Umbilical cord (tissue), 2 donors: ENCODE measurements around the gene NXPH4. TPM values are rescaled to one million over a fixed set of nuclear protein-coding genes. Genes with fewer than 3 reads are reported as not detected.

Experiments used
- DNase-seq: peaks from one replicate; pipeline ENCODE4 v3.0.0-alpha.2; 2015; ENCODE audit warnings: low spot score
- total RNA-seq: library from RNA; depleted of rRNA; stranded (reverse); fragments of >200 nt; gene quantifications from one replicate; pipeline ENCODE4 v1.2.3, GENCODE V29; 2014; ENCODE audit warnings: low replicate concordance; ENCODE audit not compliant: insufficient read depth

NXPH4 gene
- total RNA-seq, 1 donor from 2014 or later: not detected

- DNase-seq: no peak
Observed at GRCh38 chr12:57231276-57232021, 14.9 kb downstream of the NXPH4 start.

GRCh38 chr12:57232156-57232756 is 15.7 kb downstream of the NXPH4 start:
- DNase-seq: no peak

- peak; percentile 61 for DNase-seq
Observed at GRCh38 chr12:57233357-57234232, 17.0 kb downstream of the NXPH4 start.

GRCh38 chr12:57234233-57234570 is 17.6 kb downstream of the NXPH4 start:
- DNase-seq: no peak

- no peak for DNase-seq
Observed at GRCh38 chr12:57234571-57235016, 18.0 kb downstream of the NXPH4 start.

GRCh38 chr12:57235017-57235727 is 18.6 kb downstream of the NXPH4 start:
- peak; percentile 81 for DNase-seq

GRCh38 chr12:57235728-57236131 is 19.1 kb downstream of the NXPH4 start:
- no peak for DNase-seq

- no peak for DNase-seq
Observed at GRCh38 chr12:57236201-57236924, 19.8 kb downstream of the NXPH4 start.

GRCh38 chr12:57236925-57237595 is 20.5 kb downstream of the NXPH4 start:
- peak; percentile 82 for DNase-seq

- no peak for DNase-seq
Observed at GRCh38 chr12:57237596-57237931, 21.0 kb downstream of the NXPH4 start.

- no peak for DNase-seq
Observed at GRCh38 chr12:57237932-57238853, 21.6 kb downstream of the NXPH4 start.

- peak; percentile 88 for DNase-seq
Observed at GRCh38 chr12:57238854-57239554, 22.4 kb downstream of the NXPH4 start.

- DNase-seq: no peak
Observed at GRCh38 chr12:57239587-57240065, 23.0 kb downstream of the NXPH4 start.

- DNase-seq: no peak
Observed at GRCh38 chr12:57240066-57240921, 23.7 kb downstream of the NXPH4 start.

- DNase-seq: no peak
Observed at GRCh38 chr12:57240926-57241401, 24.4 kb downstream of the NXPH4 start.

GRCh38 chr12:57241402-57242310 is 25.1 kb downstream of the NXPH4 start:
- DNase-seq: no peak

GRCh38 chr12:57242329-57242690 is 25.7 kb downstream of the NXPH4 start:
- no peak for DNase-seq
